GM21528 (cell line): ENCODE measurements around the gene PSTK.

Experiments used
- ATAC-seq: cut with Tn5 transposase; IDR thresholded peaks from one replicate; pipeline ENCODE4 v1.9.1; 2021; ENCODE audit warnings: mild to moderate bottlenecking, moderate library complexity; ENCODE audit not compliant: unreplicated experiment, low FRiP score

PSTK gene

GRCh38 chr10:122990278-122990677, 10.1 kb downstream of the PSTK start:
- ATAC-seq, result no peak

GRCh38 chr10:122992031-122992585, 11.9 kb downstream of the PSTK start:
- no peak for ATAC-seq

- no peak for ATAC-seq
Observed at GRCh38 chr10:122993797-122994336, 13.7 kb downstream of the PSTK start.

DNA sequence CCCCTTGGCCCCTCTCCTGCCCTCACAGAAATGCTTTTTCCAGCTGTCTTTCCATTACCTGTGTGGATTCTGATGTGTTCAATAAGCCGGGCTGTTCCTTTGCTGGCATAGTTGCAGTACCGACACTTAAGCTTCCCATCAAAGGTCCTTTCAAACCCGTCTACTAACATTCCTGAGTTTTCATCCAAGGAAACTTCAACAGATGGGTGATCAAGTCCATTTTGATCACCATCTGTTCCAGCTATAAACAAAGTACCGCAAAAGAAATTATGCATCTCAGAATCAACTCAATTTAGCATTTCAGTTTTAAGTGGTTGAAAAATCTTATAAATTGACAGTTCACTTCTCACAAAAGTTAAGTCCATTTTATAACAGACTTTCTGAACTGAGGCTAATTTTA, 15.7 kb downstream of the PSTK start:
- no peak for ATAC-seq

- ATAC-seq, result no peak
Observed at GRCh38 chr10:122997864-122998263, 17.7 kb downstream of the PSTK start.

DNA sequence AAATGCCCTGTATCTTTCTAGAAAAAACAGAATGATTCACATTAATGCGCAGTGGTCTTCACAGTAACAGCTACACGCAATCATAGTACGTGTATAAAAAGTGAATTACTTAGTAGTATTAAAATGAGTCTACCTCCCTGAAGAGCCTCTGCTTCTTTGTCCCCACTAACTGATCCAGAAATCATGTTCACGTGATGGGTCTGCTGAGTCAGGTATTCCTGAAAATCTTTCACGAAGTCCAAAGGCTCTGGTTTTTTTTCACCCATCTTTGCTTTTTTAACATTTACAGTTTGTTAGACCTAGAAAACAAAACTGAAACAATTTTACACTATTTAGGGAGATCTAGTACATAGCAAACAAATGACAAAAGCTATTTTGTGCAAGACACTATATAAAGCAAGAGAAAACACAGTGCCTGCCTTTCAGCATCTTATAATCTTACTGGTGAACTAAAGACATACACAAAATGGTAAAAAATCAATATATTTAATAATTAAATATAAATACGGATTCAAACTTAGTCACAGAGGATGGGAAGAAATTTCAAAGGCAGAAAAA, 18.2 kb downstream of the PSTK start:
- no peak for ATAC-seq

DNA sequence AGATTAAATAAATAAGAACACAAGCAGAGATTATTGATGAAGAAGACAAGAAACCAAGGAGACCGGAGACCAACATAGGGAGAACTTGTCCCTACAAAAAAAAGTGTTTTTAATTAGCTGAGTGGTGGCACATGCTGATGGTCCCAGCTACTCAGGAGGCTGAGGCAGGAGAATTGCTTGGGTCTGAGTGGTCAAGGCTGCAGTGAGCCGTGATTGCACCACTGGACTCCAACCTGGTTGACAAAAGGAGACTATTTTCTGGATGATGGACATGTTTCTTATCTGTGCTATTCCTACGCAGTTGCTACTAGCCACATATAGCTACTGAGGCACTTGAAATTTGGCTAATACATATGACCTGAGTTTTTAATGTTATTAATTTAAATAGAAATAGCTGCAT, 18.7 kb downstream of the PSTK start:
- ATAC-seq, result no peak

DNA sequence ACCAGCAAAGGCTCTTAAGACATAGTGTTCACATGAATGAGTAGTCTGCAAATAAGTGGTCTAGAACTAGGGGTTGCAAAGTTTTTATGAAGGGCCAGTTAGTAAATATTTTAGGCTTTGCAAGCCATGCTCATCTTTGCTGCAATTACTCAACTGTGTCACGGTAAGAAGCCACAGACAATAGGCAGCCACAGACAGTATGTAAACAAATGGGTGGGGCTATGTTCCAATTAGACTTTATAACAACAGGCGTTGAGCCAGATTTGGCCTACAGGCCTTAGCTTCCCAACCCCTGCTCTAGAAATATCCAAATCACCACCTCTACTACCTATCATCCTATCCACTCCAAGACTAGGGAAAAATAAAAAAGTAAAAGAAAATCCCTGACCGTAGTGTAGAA, 19.1 kb downstream of the PSTK start:
- ATAC-seq, result no peak

GRCh38 chr10:123000155-123000554, 20.0 kb downstream of the PSTK start:
- no peak for ATAC-seq

DNA sequence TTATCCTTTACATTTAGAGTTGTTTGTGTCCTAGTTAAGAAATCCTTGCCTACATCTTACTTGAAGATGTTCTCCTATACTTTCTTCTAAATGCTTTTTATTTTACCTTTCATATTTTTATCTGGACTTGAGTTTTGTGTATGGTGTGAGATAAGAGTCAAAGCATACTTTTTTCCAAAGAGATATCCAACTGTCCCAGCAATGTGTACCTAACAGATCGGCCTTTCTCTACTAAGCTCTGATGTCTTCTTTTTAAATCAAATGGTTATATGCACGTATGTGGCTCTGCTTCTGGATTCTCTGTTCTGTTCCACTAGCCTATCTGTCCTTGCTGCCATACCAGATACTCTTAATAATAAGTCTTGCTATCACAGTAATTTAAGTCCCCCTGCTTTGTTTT, 21.2 kb downstream of the PSTK start:
- ATAC-seq, result no peak

- ATAC-seq, result no peak
Observed at GRCh38 chr10:123004298-123004697, 24.1 kb downstream of the PSTK start.

GRCh38 chr10:123007558-123008354, 27.6 kb downstream of the PSTK start:
- ATAC-seq, result peak; percentile 35

- peak; percentile 81 for ATAC-seq
Observed at GRCh38 chr10:123008355-123009104, 28.3 kb downstream of the PSTK start, which contains the start of the genes ACADSB and IKZF5. Gene ACADSB (plus strand): TSS chr10:123009006. CDS start chr10:123009030, 24 bp downstream. Gene IKZF5 (minus strand): TSS chr10:123008795. CDS start chr10:122998625, 10,170 bp downstream.

- ATAC-seq, result peak; percentile 20
Observed at GRCh38 chr10:123009105-123009820, 29.1 kb downstream of the PSTK start.

DNA sequence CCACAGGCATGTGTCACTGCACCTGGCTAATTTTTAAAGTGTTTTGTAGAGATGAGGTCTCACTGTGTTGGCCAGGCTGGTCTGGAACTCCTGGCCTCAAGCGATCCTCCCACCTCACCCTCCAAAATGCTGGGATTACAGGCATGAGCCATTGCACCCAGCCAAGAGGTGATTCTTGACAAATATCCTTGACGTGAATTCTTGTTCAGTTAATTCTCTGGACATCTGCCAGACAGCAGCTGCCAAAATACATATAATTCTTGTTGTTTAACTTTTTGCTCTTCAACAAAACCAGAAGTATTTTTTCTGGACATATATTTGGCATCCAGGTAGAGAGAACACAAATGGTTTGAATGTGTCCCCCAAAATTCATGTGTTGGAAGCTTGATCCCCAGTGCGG, 31.8 kb downstream of the PSTK start:
- no peak for ATAC-seq

GRCh38 chr10:123013456-123014419, 33.5 kb downstream of the PSTK start:
- no peak for ATAC-seq

- ATAC-seq, result no peak
Observed at GRCh38 chr10:123014772-123015171, 34.6 kb downstream of the PSTK start.

DNA sequence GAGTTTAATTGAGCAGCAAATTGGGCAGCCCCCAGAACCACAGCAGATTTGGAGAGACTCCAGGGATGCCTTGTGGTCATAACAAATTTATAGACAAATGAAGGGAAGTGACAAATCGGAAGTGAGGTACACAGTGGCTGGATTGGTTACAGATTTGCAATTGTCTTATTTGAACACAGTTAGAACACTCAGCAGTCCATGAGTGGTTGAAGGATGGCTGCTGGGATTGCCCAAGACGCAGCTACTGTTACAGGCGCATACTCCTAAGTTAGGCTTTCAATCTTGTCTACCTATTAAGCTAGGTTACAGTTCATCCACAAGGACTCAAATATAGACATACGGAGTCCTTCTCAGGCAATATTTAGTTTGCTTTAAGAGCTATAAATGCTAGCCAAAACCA, 36.0 kb downstream of the PSTK start:
- no peak for ATAC-seq
